ENCODE data around the gene MSL3. TPM values are rescaled to one million over a fixed set of nuclear protein-coding genes. Genes with fewer than 3 reads are reported as not detected.
A peak's percentile ranks its signal among the peaks of the same experiment; 100 is the strongest.

MSL3 gene
- total RNA-seq, 4 donors from 2014 or later, result 22.8 to 61.1 (median 35.1) TPM

DNA sequence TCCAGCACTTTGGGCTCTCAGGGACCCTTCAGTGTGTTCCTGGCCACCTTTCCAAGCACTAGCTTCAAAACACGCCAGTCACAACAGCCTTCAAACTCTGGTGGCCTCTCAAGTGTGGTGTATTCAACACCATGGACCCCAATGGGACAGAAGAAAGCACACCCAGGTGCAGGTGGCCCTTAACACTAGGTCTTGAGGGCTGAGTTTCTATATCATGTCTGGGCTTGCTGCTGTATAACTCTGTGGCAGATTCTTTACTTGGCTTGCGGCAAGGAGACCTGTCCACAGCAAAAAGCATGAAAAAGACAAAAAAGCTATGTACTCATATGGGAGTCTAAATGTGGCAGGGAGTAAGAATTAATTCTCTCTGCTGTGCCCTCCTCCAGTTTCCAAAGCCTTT, 23.1 kb downstream of the MSL3 start:
- Histone ChIP-seq H3K36me3 (peaks cover 0 to 1% of the 10 kb centered on the region in 2 donors), H3K27me3 (no peaks in the 10 kb centered on the region), H3K4me3 (no peak overlapping the region), H3K27ac (no peak overlapping the region), H3K9me3 (no peaks in the 10 kb centered on the region), H3K4me1 (no peaks in the 10 kb centered on the region)
- TF ChIP-seq, protein P1, sequence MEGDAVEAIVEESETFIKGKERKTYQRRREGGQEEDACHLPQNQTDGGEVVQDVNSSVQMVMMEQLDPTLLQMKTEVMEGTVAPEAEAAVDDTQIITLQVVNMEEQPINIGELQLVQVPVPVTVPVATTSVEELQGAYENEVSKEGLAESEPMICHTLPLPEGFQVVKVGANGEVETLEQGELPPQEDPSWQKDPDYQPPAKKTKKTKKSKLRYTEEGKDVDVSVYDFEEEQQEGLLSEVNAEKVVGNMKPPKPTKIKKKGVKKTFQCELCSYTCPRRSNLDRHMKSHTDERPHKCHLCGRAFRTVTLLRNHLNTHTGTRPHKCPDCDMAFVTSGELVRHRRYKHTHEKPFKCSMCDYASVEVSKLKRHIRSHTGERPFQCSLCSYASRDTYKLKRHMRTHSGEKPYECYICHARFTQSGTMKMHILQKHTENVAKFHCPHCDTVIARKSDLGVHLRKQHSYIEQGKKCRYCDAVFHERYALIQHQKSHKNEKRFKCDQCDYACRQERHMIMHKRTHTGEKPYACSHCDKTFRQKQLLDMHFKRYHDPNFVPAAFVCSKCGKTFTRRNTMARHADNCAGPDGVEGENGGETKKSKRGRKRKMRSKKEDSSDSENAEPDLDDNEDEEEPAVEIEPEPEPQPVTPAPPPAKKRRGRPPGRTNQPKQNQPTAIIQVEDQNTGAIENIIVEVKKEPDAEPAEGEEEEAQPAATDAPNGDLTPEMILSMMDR (IDR thresholded peaks at IDR 0.05 in 4 of 5, conservative IDR thresholded peaks at IDR 0.05 in 1 of 5), result no peak
- TF ChIP-seq POLR2A (IDR thresholded peaks at IDR 0.05), result no peak
- intact Hi-C loops (cut with DNase I; ENCODE audit: low total_unique reads), result no loop called here
- in situ Hi-C loops (cut with MboI; ENCODE audit: low sequenced_read_pairs in 4 of 4), result no loop called here
- ATAC-seq (no peak), DNase-seq (no peak)

GRCh38 chrX:11781734-11782370, 23.8 kb downstream of the MSL3 start:
- Histone ChIP-seq H3K27me3 (no peaks in the 10 kb centered on the region), H3K4me1 (no peaks in the 10 kb centered on the region), H3K4me3 (no peak overlapping the region), H3K36me3 (no peaks in the 10 kb centered on the region), H3K9me3 (no peaks in the 10 kb centered on the region), H3K27ac (no peak overlapping the region)
- TF ChIP-seq, protein P1 (IDR thresholded peaks at IDR 0.05 in 4 of 5, conservative IDR thresholded peaks at IDR 0.05 in 1 of 5), result no peak
- no peak for TF ChIP-seq POLR2A (IDR thresholded peaks at IDR 0.05)
- DNase-seq (no peak), ATAC-seq (no peak)
- in situ Hi-C loops (cut with MboI; ENCODE audit: low sequenced_read_pairs in 4 of 4) (no loop called here), intact Hi-C loops (cut with DNase I; ENCODE audit: low total_unique reads) (no loop called here)

GRCh38 chrX:11784543-11784942, 26.5 kb downstream of the MSL3 start:
- no peaks in the 10 kb centered on the region for H3K27me3 ChIP-seq
- H3K9me3 ChIP-seq, result no peaks in the 10 kb centered on the region
- in situ Hi-C loops (cut with MboI; ENCODE audit: low sequenced_read_pairs in 4 of 4), result no loop called here
- TF ChIP-seq, protein P1 (IDR thresholded peaks at IDR 0.05 in 4 of 5, conservative IDR thresholded peaks at IDR 0.05 in 1 of 5), result no peak
- TF ChIP-seq POLR2A (IDR thresholded peaks at IDR 0.05), result no peak
- ATAC-seq (no peak), DNase-seq (no peak)
- H3K4me1 ChIP-seq, result no peaks in the 10 kb centered on the region
- no peaks in the 10 kb centered on the region for H3K36me3 ChIP-seq
- intact Hi-C loops (cut with DNase I; ENCODE audit: low total_unique reads), result no loop called here
- H3K27ac ChIP-seq, result no peak overlapping the region
- H3K4me3 ChIP-seq, result no peak overlapping the region

- ATAC-seq (no peak), DNase-seq (no peak)
- no peaks in the 10 kb centered on the region for H3K9me3 ChIP-seq
- H3K4me3 ChIP-seq, result peak overlapping the region in 3 of 4 donors; percentile 24 to 36 (median 31)
- no peaks in the 10 kb centered on the region for H3K27me3 ChIP-seq
- H3K27ac ChIP-seq, result no peak overlapping the region
- H3K4me1 ChIP-seq, result no peaks in the 10 kb centered on the region
- in situ Hi-C loops (cut with MboI; ENCODE audit: low sequenced_read_pairs in 4 of 4) (no loop called here), intact Hi-C loops (cut with DNase I; ENCODE audit: low total_unique reads) (loop anchor here (5.0 kb wide), 1 partner anchor 915 kb away; no protein-coding TSS in a partner anchor)
- TF ChIP-seq POLR2A (IDR thresholded peaks at IDR 0.05), result no peak
- TF ChIP-seq, protein P1 (IDR thresholded peaks at IDR 0.05 in 4 of 5, conservative IDR thresholded peaks at IDR 0.05 in 1 of 5), result no peak
- H3K36me3 ChIP-seq, result no peaks in the 10 kb centered on the region
These were observed 28.8 kb downstream of the MSL3 start for GRCh38 chrX:11786862-11787261.

All from gastrocnemius medialis (tissue), 4 donors.